Uterus (tissue), 2 donors: ENCODE measurements around the gene ZNF474.

Experiments
- CTCF ChIP-seq, 4 experiments: fragments of 200-600 bp in 2 of 4; fragments of 450-650 bp in 2 of 4; sonication (generic) in 2 of 4; IDR thresholded peaks; one replicate each; pipeline ENCODE4 v1.5.1; 2016 to 2019; ENCODE audit warnings: antibody characterized with exemption in 4 of 4, mild to moderate bottlenecking in 2 of 4, moderate library complexity in 1 of 4
- POLR2A ChIP-seq, 2 donors: fragments of 450-650 bp; IDR thresholded peaks; one replicate each; pipeline ENCODE4 v1.6.1; 2016; ENCODE audit warnings: antibody characterized with exemption in 2 of 2, mild to moderate bottlenecking in 1 of 2, moderate library complexity in 1 of 2

- no peak for TF ChIP-seq CTCF (IDR thresholded peaks at IDR 0.05)
- TF ChIP-seq POLR2A (IDR thresholded peaks at IDR 0.05) = no peak
Measured at GRCh38 chr5:122112063-122112462, 17.3 kb upstream of the ZNF474 start.
